Measurements from ENCODE around the gene ABCB6.

The ABCB6 gene

GRCh38 chr2:219168932-219169331 is 49.8 kb downstream of the ABCB6 start:
- no peak for DNase-seq (ENCODE audit: low spot score)

GRCh38 chr2:219168526-219168925 is 50.2 kb downstream of the ABCB6 start:
- no peak for DNase-seq (ENCODE audit: low spot score)

- no peak for DNase-seq (ENCODE audit: low spot score)
These were observed 50.8 kb downstream of the ABCB6 start for GRCh38 chr2:219167997-219168396.

- DNase-seq (ENCODE audit: low spot score) = no peak
These were observed 53.5 kb downstream of the ABCB6 start for GRCh38 chr2:219165058-219165911.

GRCh38 chr2:219163156-219163555 is 55.6 kb downstream of the ABCB6 start:
- DNase-seq (ENCODE audit: low spot score) = no peak

- no peak for DNase-seq (ENCODE audit: low spot score)
These were observed 57.7 kb downstream of the ABCB6 start for GRCh38 chr2:219161097-219161496.

GRCh38 chr2:219160186-219161017 is 58.4 kb downstream of the ABCB6 start, which contains the start of gene NHEJ1:
NHEJ1 (minus strand) TSS chr2:219160815; CDS start chr2:219158362, 2,453 bp downstream.
- peak; percentile 95 for DNase-seq (ENCODE audit: low spot score)
